Neuronal stem cell (in vitro differentiated cells): ENCODE measurements around the gene SPRR5.

ENCODE experiments used
- DNase-seq: peaks from one replicate; pipeline ENCODE4 v3.0.0-alpha.2; 2013; ENCODE audit warnings: low spot score
- H2AFZ ChIP-seq: one replicate; pipeline ENCODE4 v1.6.1; 2013; ENCODE audit warnings: mild to moderate bottlenecking, low read length, inconsistent platforms
- H2AK5ac ChIP-seq: 2 replicates; pipeline ENCODE4 v1.6.1; 2013; ENCODE audit warnings: low read depth, mild to moderate bottlenecking, inconsistent platforms, low read length, moderate library complexity, mixed read lengths
- H2BK120ac ChIP-seq: 2 replicates; pipeline ENCODE4 v1.6.1; 2013; ENCODE audit warnings: low read depth, mild to moderate bottlenecking, inconsistent platforms, low read length, moderate library complexity, mixed read lengths
- H2BK12ac ChIP-seq: one replicate; pipeline ENCODE4 v1.6.1; 2013; ENCODE audit warnings: low read length, inconsistent platforms
- H2BK15ac ChIP-seq: 2 replicates; pipeline ENCODE4 v1.6.1; 2013; ENCODE audit warnings: mild to moderate bottlenecking, low read length, inconsistent platforms, mixed read lengths
- H2BK5ac ChIP-seq: one replicate; pipeline ENCODE4 v1.6.1; 2013; ENCODE audit warnings: inconsistent platforms, mild to moderate bottlenecking, low read length, moderate library complexity
- H3K14ac ChIP-seq: one replicate; pipeline ENCODE4 v1.6.1; 2013; ENCODE audit warnings: low read length, inconsistent platforms
- H3K18ac ChIP-seq: 2 replicates; pipeline ENCODE4 v1.6.1; 2013; ENCODE audit warnings: low read length, inconsistent platforms
- H3K23ac ChIP-seq: 2 replicates; pipeline ENCODE4 v1.6.1; 2013; ENCODE audit warnings: low read depth, mild to moderate bottlenecking, mixed read lengths, low read length, inconsistent platforms; ENCODE audit not compliant: poor library complexity
- H3K27ac ChIP-seq: replicated peaks from 3 replicates; pipeline ENCODE4 v1.5.1; 2013; ENCODE audit warnings: low read length, inconsistent platforms
- H3K27me3 ChIP-seq, 3 experiments: 2 replicates each; pipeline ENCODE4 v1.6.1; 2013; ENCODE audit warnings: low read length in 3 of 3, mild to moderate bottlenecking in 2 of 3, inconsistent platforms in 1 of 3, low read depth in 1 of 3, mixed read lengths in 1 of 3, moderate library complexity in 1 of 3; ENCODE audit not compliant: control insufficient read depth in 3 of 3, insufficient read depth in 3 of 3
- H3K36me3 ChIP-seq, 2 donors: replicated peaks in 1 of 2; 2 replicates each; pipeline ENCODE4 v1.6.1; 2013; ENCODE audit warnings: low read length in 2 of 2; ENCODE audit not compliant: control insufficient read depth in 2 of 2, insufficient read depth in 2 of 2
- H3K4ac ChIP-seq: 2 replicates; pipeline ENCODE4 v1.6.1; 2013; ENCODE audit warnings: inconsistent platforms, mild to moderate bottlenecking, low read length, moderate library complexity
- H3K4me1 ChIP-seq, 2 donors: 1 replicate in 1 of 2; 2 replicates in 1 of 2; pipeline ENCODE4 v1.6.1; 2013; ENCODE audit warnings: low read length in 2 of 2, low read depth in 1 of 2; ENCODE audit not compliant: control insufficient read depth in 2 of 2, insufficient read depth in 1 of 2
- H3K4me2 ChIP-seq: one replicate; pipeline ENCODE4 v1.6.1; 2013; ENCODE audit warnings: mild to moderate bottlenecking, low read length, inconsistent platforms; ENCODE audit not compliant: insufficient read depth, poor library complexity, severe bottlenecking
- H3K4me3 ChIP-seq, 2 donors: 2 replicates each; pipeline ENCODE4 v1.5.1; 2013; ENCODE audit warnings: low read length in 2 of 2, mild to moderate bottlenecking in 2 of 2, inconsistent platforms in 1 of 2, moderate library complexity in 1 of 2
- H3K79me1 ChIP-seq: one replicate; pipeline ENCODE4 v1.6.1; 2013; ENCODE audit warnings: low read depth, mild to moderate bottlenecking, inconsistent platforms, low read length, moderate library complexity
- H3K9ac ChIP-seq: one replicate; pipeline ENCODE4 v1.6.1; 2013; ENCODE audit warnings: mild to moderate bottlenecking, low read depth, low read length, inconsistent platforms; ENCODE audit not compliant: poor library complexity
- H3K9me3 ChIP-seq, 2 donors: replicated peaks in 1 of 2; 2 replicates each; pipeline versions ENCODE3 to v1.6.1; 2013; ENCODE audit warnings: low read length in 2 of 2, mild to moderate bottlenecking in 2 of 2, inconsistent platforms in 1 of 2, low read depth in 1 of 2, mixed read lengths in 1 of 2, moderate library complexity in 1 of 2; ENCODE audit not compliant: control insufficient read depth in 2 of 2, insufficient read depth in 1 of 2
- H4K8ac ChIP-seq: one replicate; pipeline ENCODE4 v1.6.1; 2013; ENCODE audit warnings: low read depth, mild to moderate bottlenecking, inconsistent platforms, low read length, moderate library complexity
- H4K91ac ChIP-seq: one replicate; pipeline ENCODE4 v1.6.1; 2013; ENCODE audit warnings: low read length, low read depth, mild to moderate bottlenecking, inconsistent platforms; ENCODE audit not compliant: poor library complexity
- WGBS, 2 donors: extraction: QIAGEN DNeasy Blood & Tissue Kit; methylation state at CpG; one replicate each; pipeline ENCODE4 v1.1.7; 2013; ENCODE audit warnings: missing lambda C conversion rate in 2 of 2, mixed read lengths in 1 of 2; ENCODE audit not compliant: insufficient read length in 2 of 2, insufficient replicate concordance in 1 of 2; ENCODE audit errors: extremely low coverage in 2 of 2; 5-methylcytosine and 5-hydroxymethylcytosine counted together

The SPRR5 gene

GRCh38 chr1:152983743-152984142 is 36.7 kb downstream of the SPRR5 start, which contains the start of gene SPRR1A:
Gene SPRR1A (plus strand): TSS chr1:152984081. CDS start chr1:152985231, 1,150 bp downstream.
- H3K27ac ChIP-seq: no peak within 1 kb of the TSS
- no peak within 1 kb of the TSS for H4K8ac ChIP-seq
- H3K4ac ChIP-seq: no peak within 1 kb of the TSS
- H2BK120ac ChIP-seq: no peak within 1 kb of the TSS
- H3K36me3 ChIP-seq: no peaks in the 10 kb centered on the region
- H3K27me3 ChIP-seq: no peaks in the 10 kb centered on the region
- no peak for DNase-seq
- H3K23ac ChIP-seq: no peak within 1 kb of the TSS
- H3K4me2 ChIP-seq: no peak within 1 kb of the TSS
- no peak within 1 kb of the TSS for H3K9ac ChIP-seq
- H3K4me3 ChIP-seq: no peak within 1 kb of the TSS
- no peak within 1 kb of the TSS for H4K91ac ChIP-seq
- no peak within 1 kb of the TSS for H2AK5ac ChIP-seq
- H2BK12ac ChIP-seq: no peak within 1 kb of the TSS
- H3K79me1 ChIP-seq: no peaks in the 10 kb centered on the region
- H3K4me1 ChIP-seq: no peaks in the 10 kb centered on the region
- no peak within 1 kb of the TSS for H3K18ac ChIP-seq
- no peak within 1 kb of the TSS for H3K14ac ChIP-seq
- no CpG with 5 or more reads among the region's 3 CpGs for WGBS, 2 donors
- H2AFZ ChIP-seq: no peak within 1 kb of the TSS
- no peak within 1 kb of the TSS for H2BK15ac ChIP-seq
- H2BK5ac ChIP-seq: no peak within 1 kb of the TSS
- H3K9me3 ChIP-seq: no peaks in the 10 kb centered on the region

- Histone ChIP-seq H3K9ac (no peak overlapping the region), H2BK12ac (no peak overlapping the region), H3K4me3 (no peak overlapping the region), H4K8ac (no peak overlapping the region), H3K27ac (no peak overlapping the region), H3K79me1 (no peaks in the 10 kb centered on the region), H4K91ac (no peak overlapping the region), H3K27me3 (no peaks in the 10 kb centered on the region), H2BK5ac (no peak overlapping the region), H2AFZ (no peak overlapping the region), H3K18ac (no peak overlapping the region), H3K9me3 (no peaks in the 10 kb centered on the region), H2BK15ac (no peak overlapping the region), H3K4me1 (no peaks in the 10 kb centered on the region), H2BK120ac (no peak overlapping the region), H3K23ac (no peak overlapping the region), H3K36me3 (no peaks in the 10 kb centered on the region), H3K14ac (no peak overlapping the region), H3K4me2 (no peak overlapping the region), H3K4ac (no peak overlapping the region), H2AK5ac (no peak overlapping the region)
- WGBS, 2 donors: no CpG with 5 or more reads among the region's 2 CpGs
- DNase-seq: no peak
Measured at GRCh38 chr1:152986578-152986977, 39.6 kb downstream of the SPRR5 start.

- Histone ChIP-seq H4K8ac (no peak overlapping the region), H3K4me2 (no peak overlapping the region), H2BK12ac (no peak overlapping the region), H3K9ac (no peak overlapping the region), H2BK120ac (no peak overlapping the region), H2AK5ac (peak overlapping the region; percentile 2), H3K9me3 (no peaks in the 10 kb centered on the region), H2BK5ac (no peak overlapping the region), H3K4ac (no peak overlapping the region), H3K36me3 (no peaks in the 10 kb centered on the region), H3K14ac (no peak overlapping the region), H3K4me3 (no peak overlapping the region), H3K23ac (no peak overlapping the region), H2AFZ (no peak overlapping the region), H3K27me3 (no peaks in the 10 kb centered on the region), H3K18ac (peak overlapping the region; percentile 27), H3K27ac (no peak overlapping the region), H4K91ac (no peak overlapping the region), H2BK15ac (no peak overlapping the region), H3K4me1 (peaks cover 0 to 6% of the 10 kb centered on the region in 2 donors), H3K79me1 (no peaks in the 10 kb centered on the region)
- DNase-seq: no peak
- no CpG with 5 or more reads among the region's 6 CpGs for WGBS, 2 donors
Measured at GRCh38 chr1:152993186-152993585, 46.2 kb downstream of the SPRR5 start.

GRCh38 chr1:152995842-152996241 is 48.8 kb downstream of the SPRR5 start:
- DNase-seq: no peak
- peaks cover 0 to 6% of the 10 kb centered on the region in 2 donors for H3K4me1 ChIP-seq
- H3K14ac ChIP-seq: no peak overlapping the region
- H2BK12ac ChIP-seq: no peak overlapping the region
- H2BK120ac ChIP-seq: no peak overlapping the region
- no CpG with 5 or more reads among the region's 1 CpG for WGBS, 2 donors
- no peak overlapping the region for H2AK5ac ChIP-seq
- H3K18ac ChIP-seq: no peak overlapping the region
- no peaks in the 10 kb centered on the region for H3K27me3 ChIP-seq
- no peak overlapping the region for H3K9ac ChIP-seq
- no peaks in the 10 kb centered on the region for H3K79me1 ChIP-seq
- H4K8ac ChIP-seq: no peak overlapping the region
- no peak overlapping the region for H3K4ac ChIP-seq
- no peaks in the 10 kb centered on the region for H3K9me3 ChIP-seq
- H3K23ac ChIP-seq: no peak overlapping the region
- no peak overlapping the region for H2BK15ac ChIP-seq
- H2BK5ac ChIP-seq: no peak overlapping the region
- no peak overlapping the region for H3K4me3 ChIP-seq
- no peaks in the 10 kb centered on the region for H3K36me3 ChIP-seq
- no peak overlapping the region for H4K91ac ChIP-seq
- no peak overlapping the region for H2AFZ ChIP-seq
- no peak overlapping the region for H3K27ac ChIP-seq
- H3K4me2 ChIP-seq: no peak overlapping the region
